Germinal center (tissue), 1 donor: ENCODE results near the gene EFCAB6.

Experiments used
- DNase-seq: peaks from one replicate; pipeline ENCODE4 v3.0.0; 2012; ENCODE audit warnings: mixed read lengths, low spot score

Gene EFCAB6

GRCh38 chr22:43744700-43745410, 67.2 kb downstream of the EFCAB6 start:
- no peak for DNase-seq

DNA sequence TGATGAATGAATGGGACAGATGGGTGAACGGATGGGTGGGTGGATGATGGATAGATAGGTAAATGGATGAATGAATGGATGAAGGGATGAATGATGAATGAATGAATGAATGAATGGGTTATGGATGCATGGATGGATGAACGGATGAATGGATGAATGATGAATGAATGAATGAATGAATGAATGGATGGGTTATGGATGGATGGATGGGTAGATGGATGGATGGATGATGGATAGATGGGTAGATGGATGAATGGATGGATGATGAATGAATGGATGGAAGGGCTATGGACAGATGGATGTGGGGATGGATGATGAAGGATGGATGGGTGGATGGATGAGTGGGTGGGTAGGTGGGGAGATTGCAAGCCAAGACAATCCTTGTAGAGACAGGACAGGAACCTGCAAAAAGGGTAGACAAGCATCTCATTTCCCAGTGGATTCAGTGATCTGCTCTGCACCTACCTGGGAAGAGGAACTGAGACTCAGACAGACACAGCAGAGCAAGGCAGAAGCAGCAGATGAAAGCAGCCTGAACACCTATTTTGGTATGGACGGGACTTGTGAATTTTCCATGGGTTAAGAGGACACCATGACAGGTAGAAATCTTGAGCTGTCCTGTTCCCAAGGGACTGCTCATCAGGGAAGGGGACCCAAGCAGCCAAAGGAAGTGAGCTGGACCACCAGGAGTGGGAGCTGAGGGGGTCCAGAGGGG, 68.0 kb downstream of the EFCAB6 start:
- no peak for DNase-seq

- DNase-seq = no peak
Measured at GRCh38 chr22:43743131-43743530, 69.0 kb downstream of the EFCAB6 start.

- no peak for DNase-seq
Measured at GRCh38 chr22:43742154-43742950, 69.8 kb downstream of the EFCAB6 start.

- no peak for DNase-seq
Measured at GRCh38 chr22:43740587-43741270, 71.4 kb downstream of the EFCAB6 start.

DNA sequence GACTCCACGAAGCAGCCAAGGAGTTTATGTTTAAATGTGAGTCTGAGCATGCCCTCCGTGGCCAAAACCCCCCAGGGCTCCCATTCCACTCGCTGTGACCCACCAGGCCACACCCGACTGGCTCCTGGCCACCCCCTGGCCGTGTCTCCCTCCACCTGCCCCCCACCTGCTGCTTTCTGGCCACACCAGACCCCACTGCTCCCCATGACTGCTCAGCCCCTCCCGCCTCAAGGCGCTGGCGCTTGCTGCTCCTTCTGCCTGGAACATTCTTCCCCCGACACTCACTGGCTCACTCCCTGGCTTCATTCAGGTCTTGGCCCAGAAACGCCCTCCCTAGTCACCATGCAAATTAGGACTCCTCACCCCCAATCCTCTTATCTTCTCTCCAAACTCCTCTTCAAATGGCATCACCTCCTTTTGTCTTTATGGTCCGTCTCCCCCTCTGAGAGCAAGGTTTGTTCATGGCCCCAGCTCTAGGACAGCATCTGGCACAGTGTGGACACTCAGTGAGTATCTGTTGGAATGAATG, 72.2 kb downstream of the EFCAB6 start:
- DNase-seq = no peak

DNA sequence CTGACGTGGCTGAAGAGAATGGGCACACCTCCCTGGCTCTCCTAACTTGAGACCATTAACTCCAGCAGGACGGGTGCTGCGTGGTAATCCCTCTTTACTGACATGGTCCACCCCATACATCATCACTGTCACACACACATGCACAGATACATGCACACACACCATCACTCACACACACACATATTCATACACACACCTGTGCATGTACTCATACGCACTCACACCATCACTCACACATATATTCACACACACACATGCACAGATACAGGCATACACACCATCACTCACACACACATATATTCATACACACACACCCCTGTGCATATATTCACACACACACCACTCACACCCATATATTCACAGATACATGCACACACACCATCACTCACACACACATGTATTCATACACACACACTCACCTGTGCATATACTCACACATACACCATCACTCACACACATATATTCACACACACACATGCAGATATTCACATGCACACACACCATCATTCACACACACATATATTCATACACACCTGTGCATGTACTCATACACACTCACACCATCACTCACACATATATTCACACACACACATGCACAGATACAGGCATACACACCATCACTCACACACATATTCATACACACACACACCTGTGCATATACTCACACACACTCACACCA, 74.8 kb downstream of the EFCAB6 start:
- DNase-seq = no peak

DNA sequence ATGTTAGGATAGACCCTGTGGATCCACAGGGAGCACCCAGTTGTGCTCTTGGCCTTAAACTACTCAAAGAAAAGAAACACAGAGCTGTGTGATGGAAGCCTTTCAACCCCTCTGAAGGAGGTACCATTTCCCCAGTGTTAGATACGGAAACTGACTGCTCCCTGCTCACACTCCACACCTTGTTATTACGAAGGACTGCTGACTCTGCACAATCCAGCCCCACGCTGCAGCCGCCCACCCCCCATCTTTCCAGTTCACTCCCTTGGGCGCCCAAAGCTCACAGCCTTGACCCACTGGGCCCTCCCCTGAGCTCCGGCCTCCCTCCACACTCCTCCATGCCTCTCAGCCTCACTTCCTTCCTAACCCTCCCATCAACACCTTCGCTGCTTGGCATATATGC, 75.5 kb downstream of the EFCAB6 start:
- no peak for DNase-seq

DNA sequence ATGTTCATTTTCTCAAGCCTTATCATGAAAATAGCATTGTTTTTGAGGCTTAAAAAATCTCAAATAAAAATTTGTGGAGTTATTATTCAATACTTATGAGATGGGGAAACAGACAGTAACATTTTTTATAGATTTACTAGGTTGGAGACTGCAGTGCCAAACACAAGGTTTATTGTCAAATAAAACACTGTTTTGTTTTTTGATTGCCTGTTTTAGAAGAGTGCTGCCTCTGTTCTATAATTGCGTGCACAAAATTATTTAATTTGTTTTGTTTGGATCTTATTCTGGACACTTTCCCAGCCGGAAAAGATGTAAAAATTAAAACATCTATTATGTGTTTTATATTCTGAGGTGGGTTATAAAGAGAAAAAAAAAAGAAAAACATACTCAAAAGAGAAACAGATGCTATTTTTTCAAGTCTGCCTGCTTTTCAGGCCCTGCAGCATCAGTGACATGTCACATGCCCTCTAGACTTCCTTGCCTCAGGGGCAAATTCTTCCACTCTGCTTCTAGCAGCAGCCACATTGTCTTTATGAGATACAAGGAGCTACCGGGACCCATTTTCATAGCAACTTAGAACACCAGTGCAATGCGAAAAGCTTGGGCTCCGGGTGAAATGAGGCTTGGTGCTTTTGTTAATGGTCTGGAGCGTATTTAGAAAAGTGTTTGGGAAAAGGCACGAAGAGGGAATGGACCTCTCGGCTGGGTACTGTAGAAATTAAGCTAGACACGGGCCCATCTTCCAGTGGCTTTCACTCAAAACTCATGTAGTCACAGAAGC, 77.5 kb downstream of the EFCAB6 start:
- DNase-seq = no peak

DNA sequence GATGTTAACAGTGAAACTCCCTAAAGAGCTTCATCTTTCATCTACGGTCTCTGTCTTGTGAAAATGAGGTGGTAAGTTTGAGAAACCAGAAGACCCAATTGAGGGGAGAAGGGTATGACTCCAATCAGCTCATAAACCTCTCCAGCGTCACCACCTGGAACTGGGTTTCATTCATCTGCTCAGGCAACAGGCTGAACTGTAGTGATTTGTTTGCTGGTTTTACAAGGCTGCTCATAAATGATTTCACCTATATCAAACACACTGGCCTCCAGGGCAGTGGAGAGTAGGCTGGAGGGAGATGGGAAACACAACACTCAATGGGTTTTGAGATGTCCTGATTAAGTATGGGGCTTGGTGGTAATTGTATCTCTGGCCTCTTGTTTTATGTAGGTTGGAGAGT, 79.0 kb downstream of the EFCAB6 start:
- no peak for DNase-seq

GRCh38 chr22:43731988-43732387, 80.1 kb downstream of the EFCAB6 start:
- no peak for DNase-seq

DNA sequence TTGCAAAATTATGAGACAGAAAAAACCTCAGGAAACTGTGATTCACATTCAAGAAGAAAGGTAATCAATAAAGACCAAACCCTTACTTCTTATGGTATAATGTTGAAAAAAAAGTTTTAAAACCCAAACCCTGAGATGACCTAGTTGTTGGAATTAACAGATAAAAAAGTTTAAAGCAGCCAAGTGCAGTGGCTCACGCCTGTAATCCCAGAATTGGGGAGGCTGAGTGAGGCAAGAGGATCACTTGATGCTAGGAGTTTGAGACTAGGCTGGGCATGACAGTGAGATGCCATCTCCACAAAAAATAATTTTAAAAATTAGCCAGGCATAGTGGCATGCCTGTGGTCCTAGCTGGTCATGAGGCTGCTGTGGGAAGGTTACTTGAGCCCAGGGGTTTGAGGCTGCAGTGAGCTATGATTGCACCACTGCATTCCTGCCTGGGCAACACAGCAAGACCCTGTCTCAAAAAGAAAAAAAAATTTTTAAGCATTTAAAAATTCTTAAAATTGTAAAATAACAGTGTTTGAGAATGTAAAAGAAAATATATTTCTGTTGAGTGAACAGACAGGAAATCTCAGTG, 85.1 kb downstream of the EFCAB6 start:
- DNase-seq = no peak

GRCh38 chr22:43726322-43726721, 85.8 kb downstream of the EFCAB6 start:
- no peak for DNase-seq

GRCh38 chr22:43723816-43724215, 88.3 kb downstream of the EFCAB6 start:
- DNase-seq = no peak

GRCh38 chr22:43722444-43722843, 89.7 kb downstream of the EFCAB6 start:
- no peak for DNase-seq

DNA sequence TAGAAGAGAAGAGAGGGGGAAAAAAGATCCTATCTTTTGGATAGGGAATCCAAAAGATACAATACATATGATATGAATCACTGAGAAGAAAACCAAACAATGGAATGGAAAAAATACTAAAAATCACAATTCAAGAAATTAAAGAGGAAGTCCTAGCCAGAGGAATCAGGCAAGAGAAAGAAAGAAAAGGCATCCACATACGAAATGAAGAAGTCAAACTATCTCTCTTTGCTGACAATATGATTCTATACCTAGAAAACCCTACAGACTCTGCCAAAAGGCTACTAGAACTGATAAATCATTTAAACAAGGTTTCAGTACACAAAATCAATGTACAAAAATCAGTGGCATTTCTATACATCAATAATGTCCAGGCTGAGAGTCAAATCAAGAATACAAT, 91.4 kb downstream of the EFCAB6 start:
- no peak for DNase-seq

GRCh38 chr22:43714104-43714503, 98.0 kb downstream of the EFCAB6 start:
- DNase-seq = no peak

- no peak for DNase-seq
Measured at GRCh38 chr22:43711681-43712080, 100.4 kb downstream of the EFCAB6 start.

GRCh38 chr22:43707648-43708047, 104.5 kb downstream of the EFCAB6 start:
- no peak for DNase-seq

DNA sequence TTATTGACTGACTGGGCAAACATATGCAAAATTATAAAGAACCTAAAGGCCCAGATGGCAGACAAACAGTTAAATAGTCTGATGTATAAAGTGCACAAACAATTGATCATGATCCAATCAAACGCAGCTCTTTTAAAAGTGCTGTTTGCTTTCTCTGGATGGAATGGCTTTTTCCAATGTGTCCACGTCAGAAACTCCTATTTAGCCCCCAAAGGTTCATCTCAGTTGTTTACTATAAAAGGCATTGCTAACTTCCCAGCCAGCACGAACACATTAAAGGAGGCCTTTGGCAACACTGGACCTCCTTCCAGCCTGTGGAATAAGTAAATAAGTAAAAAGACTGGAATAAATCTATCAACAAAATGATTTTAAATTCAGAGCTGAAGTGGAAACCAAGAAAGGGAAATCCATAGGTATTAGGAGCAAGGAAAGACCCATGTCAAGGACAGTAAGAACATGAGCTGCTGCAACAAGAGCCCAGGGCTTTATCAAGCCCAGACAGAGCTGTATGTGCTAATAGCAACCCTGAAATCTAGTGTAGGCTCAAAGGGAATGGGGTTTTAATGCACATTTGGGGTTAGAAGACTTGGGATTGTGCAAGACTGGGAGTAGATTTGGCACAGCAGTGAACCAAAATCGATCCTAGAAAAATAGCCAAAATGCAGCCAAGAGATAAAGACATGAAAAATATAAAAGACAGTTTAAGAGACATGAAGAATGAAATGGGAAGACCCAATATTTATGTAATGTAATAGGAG, 105.4 kb downstream of the EFCAB6 start:
- no peak for DNase-seq
